HEK293 (cell line): Measurements from ENCODE around the gene CAMK2N1.
A peak's percentile ranks its signal among the peaks of the same experiment; 100 is the strongest.

Experiments
- CTCF ChIA-PET: fragments of 350-600 bp; formaldehyde crosslinking; extraction: SDS; loops from one replicate; lab custom pipeline; 2021; ENCODE audit warnings: antibody characterized with exemption; lab: Yijun Ruan, JAX
- POLR2A ChIA-PET: fragments of 300-600 bp; formaldehyde crosslinking; extraction: SDS; loops from one replicate; lab custom pipeline; 2020; ENCODE audit warnings: antibody characterized with exemption, inconsistent platforms; lab: Yijun Ruan, JAX
- H3K27ac ChIP-seq: fragments of 200-500 bp; sonication (Bioruptor generic); 2 replicates; pipeline ENCODE4 v1.5.1; 2014; ENCODE audit warnings: low read depth, low read length, control low read depth, inconsistent platforms; ENCODE audit errors: extremely low read depth
- H3K36me3 ChIP-seq, 2 experiments: fragments of 200-500 bp in 1 of 2; sonication (Bioruptor generic) in 1 of 2; 1 replicate in 1 of 2; 2 replicates in 1 of 2; pipeline ENCODE4 v1.5.1; 2014 to 2017; ENCODE audit warnings: inconsistent platforms in 2 of 2, low read length in 2 of 2; ENCODE audit not compliant: control insufficient read depth in 2 of 2, insufficient read depth in 1 of 2
- H3K4me1 ChIP-seq: fragments of 200-500 bp; sonication (Bioruptor generic); 2 replicates; pipeline ENCODE4 v1.5.1; 2014; ENCODE audit warnings: mild to moderate bottlenecking, low read length, inconsistent platforms; ENCODE audit not compliant: control insufficient read depth, insufficient read depth
- H3K4me3 ChIP-seq: 2 replicates; pipeline ENCODE4 v1.5.1; 2011; ENCODE audit warnings: low read depth, mild to moderate bottlenecking, control low read depth, low read length, moderate library complexity
- H3K9me3 ChIP-seq: fragments of 200-500 bp; sonication (Bioruptor generic); 2 replicates; pipeline ENCODE4 v1.5.1; 2014; ENCODE audit warnings: low read depth, low read length, inconsistent platforms; ENCODE audit not compliant: control insufficient read depth, insufficient read depth
- HOXD13 ChIP-seq: sonication (generic); formaldehyde crosslinking; IDR thresholded peaks from 2 replicates; pipeline ENCODE4 v1.8.0; 2022; ENCODE audit warnings: missing genetic modification reagents, borderline replicate concordance
- KLF17 ChIP-seq: fragments of 450-650 bp; formaldehyde crosslinking; IDR thresholded peaks from 2 replicates; pipeline ENCODE4 v1.5.1; 2016; ENCODE audit warnings: missing biosample characterization, missing genetic modification characterization
- MYNN ChIP-seq: fragments of 450-650 bp; formaldehyde crosslinking; IDR thresholded peaks from 2 replicates; pipeline ENCODE4 v1.5.1; 2016; ENCODE audit warnings: missing biosample characterization, missing genetic modification characterization, borderline replicate concordance
- OVOL3 ChIP-seq: fragments of 450-650 bp; formaldehyde crosslinking; IDR thresholded peaks from 2 replicates; pipeline ENCODE4 v1.5.1; 2016; ENCODE audit warnings: missing biosample characterization, missing genetic modification characterization
- PRDM1 ChIP-seq: fragments of 450-650 bp; formaldehyde crosslinking; IDR thresholded peaks from 2 replicates; pipeline ENCODE4; 2016; ENCODE audit warnings: missing biosample characterization, missing genetic modification characterization
- SALL2 ChIP-seq: fragments of 450-650 bp; formaldehyde crosslinking; IDR thresholded peaks from 2 replicates; pipeline ENCODE4 v1.5.0; 2017; ENCODE audit warnings: missing biosample characterization, mild to moderate bottlenecking, missing genetic modification characterization, borderline replicate concordance
- SCRT2 ChIP-seq: fragments of 450-650 bp; formaldehyde crosslinking; IDR thresholded peaks from 2 replicates; pipeline ENCODE4 v1.5.1; 2016; ENCODE audit warnings: missing biosample characterization, missing genetic modification characterization
- SP2 ChIP-seq: fragments of 450-650 bp; formaldehyde crosslinking; IDR thresholded peaks from 2 replicates; pipeline ENCODE4 v1.5.1; 2016; ENCODE audit warnings: missing biosample characterization, missing genetic modification characterization
- TCF7L2 ChIP-seq: IDR thresholded peaks from 2 replicates; pipeline ENCODE4 v1.6.1; 2011; ENCODE audit warnings: low read depth, mild to moderate bottlenecking, inconsistent platforms, low read length, moderate library complexity, borderline replicate concordance
- TRIM28 ChIP-seq: IDR thresholded peaks from 2 replicates; pipeline ENCODE4 v1.6.1; 2011; ENCODE audit warnings: low read length, control low read depth, borderline replicate concordance
- YY2 ChIP-seq: fragments of 450-650 bp; formaldehyde crosslinking; IDR thresholded peaks from 2 replicates; pipeline ENCODE4 v1.5.1; 2016; ENCODE audit warnings: missing biosample characterization, missing genetic modification characterization
- ZBTB48 ChIP-seq: fragments of 450-650 bp; formaldehyde crosslinking; IDR thresholded peaks from 2 replicates; pipeline ENCODE4 v1.5.1; 2016; ENCODE audit warnings: missing biosample characterization, missing genetic modification characterization
- ZFP41 ChIP-seq: fragments of 450-650 bp; formaldehyde crosslinking; IDR thresholded peaks from 2 replicates; pipeline ENCODE4 v1.5.1; 2016; ENCODE audit warnings: missing biosample characterization, missing genetic modification characterization, borderline replicate concordance
- ZNF148 ChIP-seq: fragments of 450-650 bp; formaldehyde crosslinking; IDR thresholded peaks from 2 replicates; pipeline ENCODE4 v1.5.0; 2017; ENCODE audit warnings: missing biosample characterization, missing genetic modification characterization, borderline replicate concordance
- ZNF24 ChIP-seq: fragments of 450-650 bp; formaldehyde crosslinking; IDR thresholded peaks from 2 replicates; pipeline ENCODE4 v1.5.1; 2016; ENCODE audit warnings: missing biosample characterization, missing genetic modification characterization
- ZNF473 ChIP-seq: fragments of 450-650 bp; formaldehyde crosslinking; IDR thresholded peaks from 2 replicates; pipeline ENCODE4 v1.5.1; 2017; ENCODE audit warnings: missing biosample characterization, missing genetic modification characterization
- ZNF514 ChIP-seq: fragments of 450-650 bp; formaldehyde crosslinking; IDR thresholded peaks from 2 replicates; pipeline ENCODE4 v1.5.1; 2016; ENCODE audit warnings: missing biosample characterization, missing genetic modification characterization
- ZNF580 ChIP-seq: fragments of 450-650 bp; formaldehyde crosslinking; IDR thresholded peaks from 2 replicates; pipeline ENCODE4 v1.5.1; 2016; ENCODE audit warnings: missing biosample characterization, missing genetic modification characterization
- ZNF621 ChIP-seq: fragments of 450-650 bp; formaldehyde crosslinking; IDR thresholded peaks from 2 replicates; pipeline ENCODE4 v1.5.1; 2017; ENCODE audit warnings: missing biosample characterization, missing genetic modification characterization
- ZNF629 ChIP-seq: fragments of 450-650 bp; formaldehyde crosslinking; IDR thresholded peaks from 2 replicates; pipeline ENCODE4 v1.5.1; 2017; ENCODE audit warnings: missing biosample characterization, missing genetic modification characterization
- ZNF664 ChIP-seq: fragments of 450-650 bp; formaldehyde crosslinking; IDR thresholded peaks from 2 replicates; pipeline ENCODE4 v1.5.1; 2016; ENCODE audit warnings: missing biosample characterization, missing genetic modification characterization
- ZNF701 ChIP-seq: fragments of 450-650 bp; formaldehyde crosslinking; IDR thresholded peaks from 2 replicates; pipeline ENCODE4 v1.5.1; 2016; ENCODE audit warnings: missing biosample characterization, missing genetic modification characterization
- ZNF768 ChIP-seq: fragments of 450-650 bp; formaldehyde crosslinking; IDR thresholded peaks from 2 replicates; pipeline ENCODE4 v1.5.1; 2018; ENCODE audit warnings: missing biosample characterization, mild to moderate bottlenecking, missing genetic modification characterization
- TF ChIP-seq, protein P1 (sequence below): fragments of 450-650 bp; formaldehyde crosslinking; IDR thresholded peaks from 2 replicates; pipeline ENCODE4 v1.5.1; 2017; ENCODE audit warnings: missing biosample characterization, mild to moderate bottlenecking, missing genetic modification characterization, moderate library complexity
- TF ChIP-seq, protein P2 (sequence below): fragments of 450-650 bp; formaldehyde crosslinking; IDR thresholded peaks from 2 replicates; pipeline ENCODE4 v1.5.1; 2017; ENCODE audit warnings: missing biosample characterization, missing genetic modification characterization

Gene CAMK2N1

DNA sequence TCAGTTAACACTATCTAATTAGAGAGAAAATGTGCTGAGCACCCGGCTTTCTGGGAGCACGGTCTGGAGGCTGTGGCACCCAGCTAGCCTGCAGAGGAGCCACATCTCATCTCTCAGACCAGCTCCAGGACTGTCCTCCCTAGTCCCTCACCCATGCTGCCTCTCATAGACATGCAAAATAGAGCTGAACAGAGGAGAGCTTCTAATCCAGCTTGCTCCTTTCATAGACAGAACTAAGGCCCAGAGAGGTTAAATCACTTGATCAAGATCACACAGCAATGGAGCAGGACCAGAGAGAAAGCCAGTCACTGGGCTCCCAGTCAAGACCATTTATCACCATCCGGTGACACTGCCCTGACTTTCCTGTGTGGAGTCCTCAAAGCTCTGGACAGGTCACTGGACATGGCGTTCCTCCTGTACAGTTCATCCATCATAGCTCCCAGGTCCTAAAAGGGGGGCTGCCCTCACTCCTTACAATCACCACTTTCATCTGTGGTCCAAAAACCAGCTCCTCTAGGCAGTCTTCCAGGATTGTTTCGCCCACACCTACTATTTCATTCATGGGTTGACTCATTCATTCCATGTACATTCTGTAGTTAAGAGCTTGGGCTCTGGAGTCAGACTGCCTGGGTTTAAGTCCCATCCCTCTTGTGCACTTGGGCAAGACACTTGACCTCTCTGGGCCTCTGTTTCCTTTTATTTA lies 8.8 kb upstream of the CAMK2N1 start:
- ChIA-PET POLR2A (no interaction called here), CTCF (interaction anchor here (0.5 to 6.7 kb wide), 37 partner anchors 8 to 577 kb away, joined by 3 to 75 read pairs (median 4); partner anchors contain the start of gene CAMK2N1)
- Histone ChIP-seq H3K27ac (no peak overlapping the region), H3K36me3 (peaks cover under 1 to 24% of the 10 kb centered on the region in 2 experiments; a peak in 1 of 3 replicates), H3K4me3 (no peak overlapping the region), H3K4me1 (no peaks in the 10 kb centered on the region), H3K9me3 (no peaks in the 10 kb centered on the region)
- TF ChIP-seq ZNF768 (tag by site-specific recombination) (peak; percentile 87), ZNF580 (tag by site-specific recombination) (no peak)

DNA sequence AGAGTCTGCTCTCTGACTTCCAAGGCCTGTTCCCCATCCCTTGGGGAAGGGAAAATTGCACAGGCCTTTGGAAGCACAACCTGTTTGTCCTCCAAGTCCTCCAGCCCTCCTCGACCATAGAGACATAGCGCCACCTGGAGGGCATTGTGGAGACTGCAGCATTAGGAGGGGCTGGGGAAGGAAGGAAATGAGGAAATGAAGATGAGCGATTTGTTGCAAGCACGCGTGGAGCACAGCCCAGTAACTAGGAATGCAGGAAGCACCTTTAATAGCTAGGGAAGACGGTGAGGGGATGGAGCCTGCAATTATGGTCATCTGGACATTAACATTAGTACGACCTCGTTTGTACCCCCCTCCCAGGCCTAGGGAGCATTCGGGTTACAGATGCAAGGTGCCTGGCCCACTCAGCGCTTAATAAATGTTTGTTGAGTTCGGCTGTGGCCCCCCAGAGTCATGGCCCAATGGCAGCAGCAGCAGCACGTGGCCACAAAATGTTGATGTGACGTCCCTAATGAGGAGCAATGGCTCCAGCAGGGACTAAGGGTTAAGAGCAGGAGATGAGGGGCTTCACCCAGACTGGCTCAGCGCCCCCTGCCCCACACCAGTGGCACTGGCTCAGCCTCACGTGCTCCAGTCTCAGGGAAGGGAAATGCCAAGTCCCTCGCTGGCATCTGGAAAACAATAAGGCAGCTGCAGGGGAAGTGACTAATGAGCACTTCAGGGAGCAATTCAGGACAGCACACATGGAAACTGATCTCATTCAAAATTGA lies 8.0 kb upstream of the CAMK2N1 start:
- no peak overlapping the region for H3K4me3 ChIP-seq
- CTCF ChIA-PET: interaction anchor here (0.5 to 6.7 kb wide), 45 partner anchors 8 to 1882 kb away, joined by 3 to 75 read pairs (median 4); partner anchors contain the start of genes CAMK2N1 and MUL1
- TF ChIP-seq ZNF473 (tag by site-specific recombination): no peak
- TF ChIP-seq ZNF514: no peak
- TF ChIP-seq HOXD13 (CRISPR knock-in tag): no peak
- no peak for TF ChIP-seq SP2 (tag by site-specific recombination)
- TF ChIP-seq, protein P1, sequence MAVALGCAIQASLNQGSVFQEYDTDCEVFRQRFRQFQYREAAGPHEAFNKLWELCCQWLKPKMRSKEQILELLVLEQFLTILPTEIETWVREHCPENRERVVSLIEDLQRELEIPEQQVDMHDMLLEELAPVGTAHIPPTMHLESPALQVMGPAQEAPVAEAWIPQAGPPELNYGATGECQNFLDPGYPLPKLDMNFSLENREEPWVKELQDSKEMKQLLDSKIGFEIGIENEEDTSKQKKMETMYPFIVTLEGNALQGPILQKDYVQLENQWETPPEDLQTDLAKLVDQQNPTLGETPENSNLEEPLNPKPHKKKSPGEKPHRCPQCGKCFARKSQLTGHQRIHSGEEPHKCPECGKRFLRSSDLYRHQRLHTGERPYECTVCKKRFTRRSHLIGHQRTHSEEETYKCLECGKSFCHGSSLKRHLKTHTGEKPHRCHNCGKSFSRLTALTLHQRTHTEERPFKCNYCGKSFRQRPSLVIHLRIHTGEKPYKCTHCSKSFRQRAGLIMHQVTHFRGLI: no peak
- no peak for TF ChIP-seq ZNF148 (tag by site-specific recombination)
- peak; percentile 64; the same call in 1 of the 2 replicates for TF ChIP-seq ZBTB48
- peak; percentile 99 for TF ChIP-seq SCRT2 (tag by site-specific recombination)
- no peak for TF ChIP-seq ZNF24 (tag by site-specific recombination)
- no peak for TF ChIP-seq ZFP41 (tag by site-specific recombination)
- no peak for TF ChIP-seq ZNF701 (tag by site-specific recombination)
- no peak for TF ChIP-seq MYNN
- no peak for TF ChIP-seq ZNF621
- no peak for TF ChIP-seq TCF7L2
- peak; percentile 50; the same call in 1 of the 2 replicates for TF ChIP-seq TRIM28
- peak; percentile 42; the same call in 1 of the 2 replicates for TF ChIP-seq KLF17 (tag by site-specific recombination)
- TF ChIP-seq ZNF664: no peak
- TF ChIP-seq, protein P2, sequence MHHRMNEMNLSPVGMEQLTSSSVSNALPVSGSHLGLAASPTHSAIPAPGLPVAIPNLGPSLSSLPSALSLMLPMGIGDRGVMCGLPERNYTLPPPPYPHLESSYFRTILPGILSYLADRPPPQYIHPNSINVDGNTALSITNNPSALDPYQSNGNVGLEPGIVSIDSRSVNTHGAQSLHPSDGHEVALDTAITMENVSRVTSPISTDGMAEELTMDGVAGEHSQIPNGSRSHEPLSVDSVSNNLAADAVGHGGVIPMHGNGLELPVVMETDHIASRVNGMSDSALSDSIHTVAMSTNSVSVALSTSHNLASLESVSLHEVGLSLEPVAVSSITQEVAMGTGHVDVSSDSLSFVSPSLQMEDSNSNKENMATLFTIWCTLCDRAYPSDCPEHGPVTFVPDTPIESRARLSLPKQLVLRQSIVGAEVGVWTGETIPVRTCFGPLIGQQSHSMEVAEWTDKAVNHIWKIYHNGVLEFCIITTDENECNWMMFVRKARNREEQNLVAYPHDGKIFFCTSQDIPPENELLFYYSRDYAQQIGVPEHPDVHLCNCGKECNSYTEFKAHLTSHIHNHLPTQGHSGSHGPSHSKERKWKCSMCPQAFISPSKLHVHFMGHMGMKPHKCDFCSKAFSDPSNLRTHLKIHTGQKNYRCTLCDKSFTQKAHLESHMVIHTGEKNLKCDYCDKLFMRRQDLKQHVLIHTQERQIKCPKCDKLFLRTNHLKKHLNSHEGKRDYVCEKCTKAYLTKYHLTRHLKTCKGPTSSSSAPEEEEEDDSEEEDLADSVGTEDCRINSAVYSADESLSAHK (tag by site-specific recombination): no peak
- no peak for TF ChIP-seq SALL2 (tag by site-specific recombination)
- TF ChIP-seq OVOL3: no peak
- TF ChIP-seq YY2: no peak
- TF ChIP-seq ZNF629 (tag by site-specific recombination): no peak
- TF ChIP-seq PRDM1 (tag by site-specific recombination): no peak

More for the DNA sequence above, 8.0 kb upstream of the CAMK2N1 start:
- H3K9me3 ChIP-seq: no peaks in the 10 kb centered on the region
- no peaks in the 10 kb centered on the region for H3K4me1 ChIP-seq
- no peak overlapping the region for H3K27ac ChIP-seq
- POLR2A ChIA-PET: interaction anchor here (0.8 kb wide), 1 partner anchor 132 kb away, joined by 3 read pairs; no protein-coding TSS in a partner anchor
- H3K36me3 ChIP-seq: peaks cover 0 to 17% of the 10 kb centered on the region in 2 experiments; a peak in 1 of 3 replicates
